Measurements from ENCODE around the gene RAE1. TPM values are rescaled to one million over a fixed set of nuclear protein-coding genes. Genes with fewer than 3 reads are reported as not detected.

Gene RAE1
- total and polyA plus RNA-seq, 11 donors: 7.5 to 26.8 (median 15.5) TPM

DNA sequence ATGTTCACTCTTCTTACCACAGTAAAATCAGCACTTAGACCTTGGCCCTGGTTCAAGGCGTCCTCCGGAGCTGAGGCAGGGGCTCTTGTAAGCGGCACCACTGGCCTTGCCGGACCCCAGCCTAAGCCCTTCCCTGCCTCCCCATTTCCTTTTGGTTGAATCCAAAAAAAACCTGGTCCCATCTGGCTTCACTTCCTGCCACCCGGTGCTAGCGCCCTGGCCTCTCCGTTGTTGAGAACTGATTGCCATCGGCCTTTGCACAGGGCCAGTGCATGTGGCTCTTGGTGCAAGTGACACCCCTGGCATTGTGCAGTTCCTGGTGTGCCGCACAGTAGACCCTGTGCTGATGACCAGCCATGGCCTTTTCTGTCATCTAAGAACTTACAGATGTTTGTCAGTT, 21.1 kb downstream of the RAE1 start:
- peaks cover 0 to 100% (median 39%) of the 10 kb centered on the region in 9 donors for H3K36me3 ChIP-seq
- H3K4me1 ChIP-seq: peaks cover 0 to 26% (median 8%) of the 10 kb centered on the region in 12 donors
- no peak overlapping the region for H3K4me3 ChIP-seq
- no peaks in the 10 kb centered on the region for H3K9me3 ChIP-seq
- TF ChIP-seq, protein P1, sequence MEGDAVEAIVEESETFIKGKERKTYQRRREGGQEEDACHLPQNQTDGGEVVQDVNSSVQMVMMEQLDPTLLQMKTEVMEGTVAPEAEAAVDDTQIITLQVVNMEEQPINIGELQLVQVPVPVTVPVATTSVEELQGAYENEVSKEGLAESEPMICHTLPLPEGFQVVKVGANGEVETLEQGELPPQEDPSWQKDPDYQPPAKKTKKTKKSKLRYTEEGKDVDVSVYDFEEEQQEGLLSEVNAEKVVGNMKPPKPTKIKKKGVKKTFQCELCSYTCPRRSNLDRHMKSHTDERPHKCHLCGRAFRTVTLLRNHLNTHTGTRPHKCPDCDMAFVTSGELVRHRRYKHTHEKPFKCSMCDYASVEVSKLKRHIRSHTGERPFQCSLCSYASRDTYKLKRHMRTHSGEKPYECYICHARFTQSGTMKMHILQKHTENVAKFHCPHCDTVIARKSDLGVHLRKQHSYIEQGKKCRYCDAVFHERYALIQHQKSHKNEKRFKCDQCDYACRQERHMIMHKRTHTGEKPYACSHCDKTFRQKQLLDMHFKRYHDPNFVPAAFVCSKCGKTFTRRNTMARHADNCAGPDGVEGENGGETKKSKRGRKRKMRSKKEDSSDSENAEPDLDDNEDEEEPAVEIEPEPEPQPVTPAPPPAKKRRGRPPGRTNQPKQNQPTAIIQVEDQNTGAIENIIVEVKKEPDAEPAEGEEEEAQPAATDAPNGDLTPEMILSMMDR (IDR thresholded peaks at IDR 0.05): no peak
- no peak for TF ChIP-seq POLR2A (IDR thresholded peaks at IDR 0.05)
- 62 to 72% (median 67%) methylated on average over 9 of the region's 9 CpGs for WGBS, 4 donors
- H3K27ac ChIP-seq: no peak overlapping the region
- no peaks in the 10 kb centered on the region for H3K27me3 ChIP-seq
- intact Hi-C loops (cut with DNase I): loop anchor here in 2 of 10 donors (10.0 kb wide), 1 partner anchor 223 kb away; no protein-coding TSS in a partner anchor
- ATAC-seq: no peak
- no peak for DNase-seq

- no peaks in the 10 kb centered on the region for H3K27me3 ChIP-seq
- no peak overlapping the region for H3K27ac ChIP-seq
- no peaks in the 10 kb centered on the region for H3K9me3 ChIP-seq
- no peak overlapping the region for H3K4me3 ChIP-seq
- 87 to 88% (median 87%) methylated on average over 21 to 25 of the region's 25 CpGs for WGBS, 4 donors
- intact Hi-C loops (cut with DNase I): loop anchor here in 2 of 10 donors (10.0 kb wide), 1 partner anchor 222 kb away; no protein-coding TSS in a partner anchor
- peaks cover 0 to 100% (median 35%) of the 10 kb centered on the region in 9 donors for H3K36me3 ChIP-seq
- H3K4me1 ChIP-seq: peaks cover 0 to 26% (median 8%) of the 10 kb centered on the region in 12 donors
- no peak for TF ChIP-seq POLR2A (IDR thresholded peaks at IDR 0.05)
- TF ChIP-seq, protein P1 (IDR thresholded peaks at IDR 0.05): no peak
- ATAC-seq (no peak), DNase-seq (peak in 1 of 5 donors; percentile 60)
Measured at GRCh38 chr20:57372581-57373350, 21.7 kb downstream of the RAE1 start.

DNA sequence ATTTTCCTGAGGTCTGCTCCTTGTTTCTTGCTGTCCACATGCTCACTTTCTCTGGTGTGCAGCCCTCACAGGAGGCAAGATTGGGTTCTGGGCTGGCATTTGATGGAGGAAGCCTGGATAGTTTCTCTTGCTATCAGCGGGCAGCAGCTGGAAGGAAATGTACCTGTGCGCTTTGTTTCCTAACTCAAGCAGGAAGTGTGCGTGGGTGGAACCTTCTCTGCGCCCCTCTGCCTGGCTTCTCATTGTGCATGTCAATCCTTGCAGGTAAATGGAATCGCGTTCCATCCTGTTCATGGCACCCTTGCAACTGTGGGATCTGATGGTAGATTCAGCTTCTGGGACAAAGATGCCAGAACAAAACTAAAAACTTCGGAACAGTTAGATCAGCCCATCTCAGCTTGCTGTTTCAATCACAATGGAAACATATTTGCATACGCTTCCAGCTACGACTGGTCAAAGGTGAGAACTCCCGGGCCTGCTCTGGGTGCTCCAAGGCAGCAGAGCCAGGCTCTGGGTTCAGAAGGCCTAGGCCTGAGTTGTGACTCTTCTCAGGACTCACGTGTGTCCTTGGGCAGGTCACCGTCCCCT, 23.4 kb downstream of the RAE1 start:
- TF ChIP-seq, protein P1 (IDR thresholded peaks at IDR 0.05): no peak
- TF ChIP-seq POLR2A (IDR thresholded peaks at IDR 0.05): no peak
- Histone ChIP-seq H3K4me1 (peaks cover 0 to 26% (median 8%) of the 10 kb centered on the region in 12 donors), H3K27ac (peak overlapping the region in 3 of 12 donors; percentile 2 to 78 (median 22)), H3K36me3 (peaks cover 0 to 100% (median 37%) of the 10 kb centered on the region in 9 donors), H3K27me3 (no peaks in the 10 kb centered on the region), H3K4me3 (peak overlapping the region in 2 of 12 donors; percentile 15 to 38), H3K9me3 (no peaks in the 10 kb centered on the region)
- no peak for ATAC-seq
- 61 to 72% (median 71%) methylated on average over 12 of the region's 12 CpGs for WGBS, 4 donors
- no peak for DNase-seq
- intact Hi-C loops (cut with DNase I): loop anchor here in 2 of 10 donors (10.0 kb wide), 1 partner anchor 220 kb away; no protein-coding TSS in a partner anchor
